B cell (primary cell): ENCODE measurements around the gene MATN1. TPM values are rescaled to one million over a fixed set of nuclear protein-coding genes. Genes with fewer than 3 reads are reported as not detected.

Experiments used
- ATAC-seq: fragments of 200-7000 bp; cut with Tn5 transposase; one replicate; pipeline ENCODE4 v1.10.0; 2021; ENCODE audit warnings: low read depth, mild to moderate bottlenecking, moderate number of reproducible peaks, moderate library complexity
- CTCF ChIA-PET: fragments of 350-600 bp; sonication (Branson Sonifier 250); formaldehyde crosslinking; loops from one replicate; lab custom pipeline; 2021; ENCODE audit warnings: antibody characterized with exemption, inconsistent platforms; lab: Charles Lee
- POLR2A ChIA-PET: fragments of 350-600 bp; sonication (Branson Sonifier 250); formaldehyde crosslinking; loops from one replicate; lab custom pipeline; 2021; ENCODE audit warnings: antibody characterized with exemption; lab: Charles Lee
- DNase-seq: peaks from one replicate; pipeline ENCODE4 v3.0.0; 2013
- H2AFZ ChIP-seq: 2 replicates; pipeline ENCODE4 v1.6.1; 2012; ENCODE audit warnings: mild to moderate bottlenecking, low read depth, low read length; ENCODE audit not compliant: insufficient read depth, poor library complexity, severe bottlenecking
- H3K27ac ChIP-seq, 2 donors: 1 replicate in 1 of 2; 2 replicates in 1 of 2; pipeline ENCODE4 v1.5.1; 2012 to 2013; ENCODE audit warnings: low read length in 2 of 2, mild to moderate bottlenecking in 2 of 2, moderate library complexity in 1 of 2
- H3K27me3 ChIP-seq, 4 experiments: fragments of 200-600 bp in 1 of 4; sonication (generic) in 1 of 4; replicated peaks in 1 of 4; 1 replicate in 2 of 4; 2 replicates in 2 of 4; pipeline versions ENCODE4 v1.6.1 to v1.7.0; 2013 to 2016; ENCODE audit warnings: low read length in 3 of 4, mild to moderate bottlenecking in 2 of 4, mixed read lengths in 1 of 4, moderate library complexity in 1 of 4; ENCODE audit not compliant: insufficient read depth in 4 of 4, control insufficient read depth in 3 of 4; ENCODE audit errors: control extremely low read depth in 1 of 4
- H3K36me3 ChIP-seq, 2 experiments: replicated peaks in 1 of 2; 1 replicate in 1 of 2; 2 replicates in 1 of 2; pipeline versions ENCODE4 v1.6.1 to v1.7.1; 2013; ENCODE audit warnings: low read length in 1 of 2; ENCODE audit not compliant: insufficient read depth in 2 of 2, control insufficient read depth in 1 of 2; ENCODE audit errors: control extremely low read depth in 1 of 2, extremely low read depth in 1 of 2
- H3K4me1 ChIP-seq, 2 donors: fragments of 200-600 bp in 1 of 2; sonication (generic) in 1 of 2; 1 replicate in 1 of 2; 2 replicates in 1 of 2; pipeline versions ENCODE4 v1.5.1 to v1.6.1; 2013 to 2017; ENCODE audit warnings: low read length in 2 of 2; ENCODE audit not compliant: control insufficient read depth in 2 of 2, insufficient read depth in 2 of 2
- H3K4me2 ChIP-seq: replicated peaks from 2 replicates; pipeline ENCODE3; 2012; ENCODE audit warnings: mild to moderate bottlenecking, low read depth, low read length; ENCODE audit not compliant: poor library complexity, severe bottlenecking
- H3K4me3 ChIP-seq, 5 experiments: fragments of 200-600 bp in 1 of 5; sonication (generic) in 1 of 5; 1 replicate in 3 of 5; 2 replicates in 2 of 5; pipeline versions ENCODE4 v1.5.1 to v1.7.0; 2011 to 2016; ENCODE audit warnings: low read length in 4 of 5, mild to moderate bottlenecking in 4 of 5, low read depth in 2 of 5, control low read depth in 1 of 5, moderate library complexity in 1 of 5; ENCODE audit not compliant: insufficient read depth in 1 of 5; ENCODE audit errors: control extremely low read depth in 1 of 5, extremely low read depth in 1 of 5
- H3K79me2 ChIP-seq: fragments of 200-600 bp; sonication (generic); one replicate; pipeline ENCODE4 v1.6.0; 2016; ENCODE audit warnings: low read length; ENCODE audit not compliant: control insufficient read depth, insufficient read depth
- H3K9ac ChIP-seq: fragments of 200-600 bp; sonication (generic); 2 replicates; pipeline ENCODE4 v1.6.1; 2017; ENCODE audit warnings: mild to moderate bottlenecking, low read length, moderate library complexity
- H3K9me3 ChIP-seq, 3 donors: one replicate each; pipeline versions ENCODE4 v1.6.1 to v1.7.1; 2013; ENCODE audit warnings: low read length in 2 of 3; ENCODE audit not compliant: control insufficient read depth in 2 of 3, insufficient read depth in 1 of 3; ENCODE audit errors: control extremely low read depth in 1 of 3
- H4K20me1 ChIP-seq: 2 replicates; pipeline ENCODE4 v1.6.0; 2012; ENCODE audit warnings: mild to moderate bottlenecking, low read length; ENCODE audit not compliant: insufficient read depth, control insufficient read depth, poor library complexity, severe bottlenecking
- H3K27ac Mint-ChIP-seq: one replicate; pipeline ENCODE4 v1.8.0; 2021; ENCODE audit warnings: mixed read lengths
- H3K27me3 Mint-ChIP-seq: one replicate; pipeline ENCODE4 v1.8.0; 2021; ENCODE audit warnings: mixed read lengths
- H3K4me1 Mint-ChIP-seq: one replicate; pipeline ENCODE4 v1.8.0; 2021; ENCODE audit warnings: mixed read lengths
- H3K4me3 Mint-ChIP-seq: one replicate; pipeline ENCODE4 v1.8.0; 2021; ENCODE audit warnings: mixed read lengths
- H3K9me3 Mint-ChIP-seq: one replicate; pipeline ENCODE4 v1.8.0; 2022; ENCODE audit warnings: mixed read lengths; ENCODE audit not compliant: insufficient read depth
- CTCF ChIP-seq: fragments of 200-600 bp; IDR thresholded peaks from one replicate; pipeline ENCODE4 v1.8.0; 2022; ENCODE audit warnings: antibody characterized with exemption, mild to moderate bottlenecking
- EZH2 ChIP-seq: IDR thresholded peaks from 2 replicates; pipeline ENCODE4 v1.6.1; 2012; ENCODE audit warnings: borderline replicate concordance, low read depth, mild to moderate bottlenecking, moderate library complexity, low read length; ENCODE audit not compliant: insufficient read depth, poor library complexity, severe bottlenecking
- WGBS: methylation state at CpG from one replicate; pipeline ENCODE4 v1.1.5; 2013; ENCODE audit warnings: missing lambda C conversion rate; ENCODE audit not compliant: insufficient coverage; 5-methylcytosine and 5-hydroxymethylcytosine counted together
- intact Hi-C: fragments of 100-400 bp; cut with micrococcal nuclease; formaldehyde crosslinking; loops from one replicate; pipeline ENCODE4 v1.10.0; 2022
- polyA plus RNA-seq: library from polyadenylated mRNA; depleted of rRNA; stranded (reverse); fragments of >200 nt; gene quantifications from 2 replicates; pipeline ENCODE4 v1.2.3, GENCODE V29; 2012
- total RNA-seq, 2 donors: library from RNA; stranded (reverse); fragments of 120-200 nt in 1 of 2; gene quantifications; 1 replicate in 1 of 2; 2 replicates in 1 of 2; pipeline versions ENCODE4 v1.2.3 to v1.2.4, GENCODE V29; 2013 to 2022

MATN1 gene
- total and polyA plus RNA-seq, 2 donors (not counting 1 experiment from before 2014, with no cell fraction given), result 2.5 to 3.2 TPM

DNA sequence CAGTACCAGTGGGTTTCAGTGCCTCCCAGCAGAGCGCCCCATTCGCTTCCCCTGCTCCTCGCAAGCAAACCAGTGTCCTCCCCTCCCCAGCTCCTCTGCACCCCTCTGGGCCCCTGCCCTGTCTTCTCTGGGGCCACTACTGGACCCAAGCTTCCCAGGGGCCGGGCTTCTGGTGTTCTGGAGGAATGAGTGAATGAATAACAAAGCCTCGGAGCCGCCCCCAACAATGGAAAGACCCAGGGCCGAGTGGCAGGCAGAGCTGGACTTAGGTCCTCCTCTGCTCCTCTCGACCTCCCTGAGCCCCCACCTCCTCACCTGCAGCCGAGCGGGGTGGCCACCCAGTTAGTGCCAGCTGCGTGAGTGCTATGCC lies 37.6 kb downstream of the MATN1 start:
- Histone ChIP-seq H4K20me1 (no peaks in the 10 kb centered on the region), H3K36me3 (no peaks in the 10 kb centered on the region), H3K79me2 (no peaks in the 10 kb centered on the region), H2AFZ (no peak overlapping the region), H3K4me1 (peaks cover 9 to 14% of the 10 kb centered on the region in 2 donors), H3K27ac (no peak overlapping the region), H3K4me2 (peak overlapping the region; percentile 65), H3K27me3 (peaks cover 0 to 42% (median 18%) of the 10 kb centered on the region in 4 experiments), H3K4me3 (no peak overlapping the region), H3K9me3 (peaks cover 0 to 3% (median 0%) of the 10 kb centered on the region in 3 donors), H3K9ac (no peak overlapping the region)
- WGBS, result 33% methylated on average over 8 of the region's 11 CpGs
- Mint-ChIP-seq H3K27ac (no peak overlapping the region), H3K4me1 (no peaks in the 10 kb centered on the region), H3K4me3 (peak overlapping the region; percentile 37), H3K27me3 (peaks cover 63% of the 10 kb centered on the region), H3K9me3 (no peaks in the 10 kb centered on the region)
- ATAC-seq (no peak), DNase-seq (no peak)
- ChIA-PET POLR2A (no interaction called here), CTCF (no interaction called here)
- intact Hi-C loops, result no loop called here
- TF ChIP-seq EZH2 (no peak), CTCF (no peak)

DNA sequence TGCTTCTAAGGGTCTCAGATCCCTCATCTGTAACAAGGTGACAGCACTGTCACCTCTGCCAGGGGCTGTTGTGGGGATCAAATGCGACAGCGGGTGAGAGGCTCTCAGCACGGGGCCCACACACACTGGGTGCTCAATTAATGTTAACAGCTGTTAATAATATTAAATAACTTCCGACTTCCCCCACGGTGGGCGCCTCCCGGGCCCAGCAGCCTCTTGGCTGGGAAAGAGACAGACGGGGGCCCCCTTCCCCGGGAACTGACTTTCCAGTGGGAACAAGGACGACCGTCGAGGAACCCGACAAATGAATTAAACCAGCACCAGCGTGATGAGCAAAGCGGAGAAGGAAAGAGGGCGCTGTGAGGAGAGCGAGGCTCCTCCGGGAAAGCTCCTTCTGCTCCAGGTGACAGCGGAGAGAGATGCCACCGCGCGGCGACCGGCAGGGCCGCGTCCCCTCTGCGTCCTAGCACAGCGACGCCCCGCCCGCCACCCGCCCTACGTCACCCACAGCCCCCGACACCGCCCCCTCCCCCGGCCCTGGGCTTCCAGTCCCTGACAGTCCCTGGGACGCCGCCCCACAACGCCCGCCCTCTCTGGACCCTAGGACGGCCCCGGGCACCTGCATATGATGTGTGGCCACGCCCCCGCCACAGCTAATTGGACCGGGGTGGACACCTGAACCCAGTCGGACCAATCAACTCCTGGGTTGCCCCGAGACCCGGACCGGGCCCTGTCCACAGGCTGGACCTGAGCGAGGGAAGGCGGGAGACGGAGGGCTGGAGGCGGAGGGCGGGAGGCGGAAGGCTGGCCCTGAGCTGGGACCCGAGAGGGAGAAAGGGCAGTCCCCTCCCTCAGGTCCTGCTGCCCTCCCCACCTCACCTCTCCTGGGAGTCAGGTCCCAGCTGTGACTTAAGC lies 38.2 kb downstream of the MATN1 start:
- H3K27me3 ChIP-seq, result peaks cover 0 to 41% (median 18%) of the 10 kb centered on the region in 4 experiments
- Mint-ChIP-seq H3K27ac (no peak overlapping the region), H3K4me3 (peak overlapping the region; percentile 49), H3K27me3 (peaks cover 60% of the 10 kb centered on the region), H3K4me1 (no peaks in the 10 kb centered on the region), H3K9me3 (no peaks in the 10 kb centered on the region)
- DNase-seq (no peak), ATAC-seq (peak; percentile 28)
- H3K4me1 ChIP-seq, result peaks cover 9 to 14% of the 10 kb centered on the region in 2 donors
- H3K79me2 ChIP-seq, result no peaks in the 10 kb centered on the region
- H3K36me3 ChIP-seq, result no peaks in the 10 kb centered on the region
- peak overlapping the region; percentile 65 for H3K4me2 ChIP-seq
- intact Hi-C loops, result no loop called here
- peak overlapping the region; percentile 49 for H2AFZ ChIP-seq
- WGBS, result 12% methylated on average over 45 of the region's 56 CpGs
- no peak overlapping the region for H3K27ac ChIP-seq
- H3K9ac ChIP-seq, result no peak overlapping the region
- H4K20me1 ChIP-seq, result no peaks in the 10 kb centered on the region
- ChIA-PET CTCF (no interaction called here), POLR2A (no interaction called here)
- TF ChIP-seq CTCF (no peak), EZH2 (no peak)
- H3K4me3 ChIP-seq, result no peak overlapping the region
- peaks cover 0 to 9% (median 0%) of the 10 kb centered on the region in 3 donors for H3K9me3 ChIP-seq
